ENCODE measurements around the gene INTS6.

INTS6 gene

GRCh38 chr13:51440381-51440780 lies 12.5 kb downstream of the INTS6 start:
- no peak overlapping the region for H3K4me3 ChIP-seq
- no peaks in the 10 kb centered on the region for H3K4me1 ChIP-seq
- no peak for TF ChIP-seq Cebpa-rat (IDR thresholded peaks at IDR 0.05)
- no peaks in the 10 kb centered on the region for H3K27me3 ChIP-seq
- no peak overlapping the region for H3K27ac ChIP-seq
- no peaks in the 10 kb centered on the region for H3K9me3 ChIP-seq
- no peak overlapping the region for H3K9ac ChIP-seq
- no peak overlapping the region for H3K4me2 ChIP-seq
- H4K20me1 ChIP-seq: no peaks in the 10 kb centered on the region
- H3K36me3 ChIP-seq: peaks cover 7% of the 10 kb centered on the region

GRCh38 chr13:51437550-51438127 lies 15.2 kb downstream of the INTS6 start:
- Histone ChIP-seq H3K27ac (no peak overlapping the region), H3K9ac (no peak overlapping the region), H3K4me3 (no peak overlapping the region), H3K9me3 (no peaks in the 10 kb centered on the region), H4K20me1 (no peaks in the 10 kb centered on the region), H3K4me1 (no peaks in the 10 kb centered on the region), H3K4me2 (no peak overlapping the region), H3K36me3 (peaks cover 12% of the 10 kb centered on the region), H3K27me3 (no peaks in the 10 kb centered on the region)
- TF ChIP-seq Cebpa-rat (IDR thresholded peaks at IDR 0.05): no peak

GRCh38 chr13:51435002-51435578 lies 17.7 kb downstream of the INTS6 start:
- Histone ChIP-seq H3K4me2 (no peak overlapping the region), H3K27me3 (no peaks in the 10 kb centered on the region), H3K4me1 (no peaks in the 10 kb centered on the region), H3K9ac (no peak overlapping the region), H3K4me3 (no peak overlapping the region), H3K36me3 (peaks cover 16% of the 10 kb centered on the region), H3K9me3 (no peaks in the 10 kb centered on the region), H4K20me1 (no peaks in the 10 kb centered on the region), H3K27ac (no peak overlapping the region)
- no peak for TF ChIP-seq Cebpa-rat (IDR thresholded peaks at IDR 0.05)

GRCh38 chr13:51432576-51432975 lies 20.3 kb downstream of the INTS6 start:
- no peak overlapping the region for H3K27ac ChIP-seq
- no peak overlapping the region for H3K4me3 ChIP-seq
- no peak for TF ChIP-seq Cebpa-rat (IDR thresholded peaks at IDR 0.05)
- no peak overlapping the region for H3K9ac ChIP-seq
- no peaks in the 10 kb centered on the region for H3K9me3 ChIP-seq
- no peaks in the 10 kb centered on the region for H3K27me3 ChIP-seq
- peaks cover 33% of the 10 kb centered on the region for H3K36me3 ChIP-seq
- H3K4me1 ChIP-seq: no peaks in the 10 kb centered on the region
- H3K4me2 ChIP-seq: no peak overlapping the region
- H4K20me1 ChIP-seq: peaks cover 11% of the 10 kb centered on the region; the same call in 1 of the 2 replicates

- Histone ChIP-seq H3K9ac (no peak overlapping the region), H4K20me1 (peaks cover 62% of the 10 kb centered on the region), H3K27ac (no peak overlapping the region), H3K4me1 (0 out of 2 replicates have a peak, but pooled peaks cover 7% of the 10 kb centered on the region), H3K27me3 (no peaks in the 10 kb centered on the region), H3K4me3 (no peak overlapping the region), H3K4me2 (no peak overlapping the region), H3K36me3 (peaks cover 49% of the 10 kb centered on the region), H3K9me3 (no peaks in the 10 kb centered on the region)
- TF ChIP-seq Cebpa-rat (IDR thresholded peaks at IDR 0.05): no peak
Measured at GRCh38 chr13:51426982-51427381, 25.9 kb downstream of the INTS6 start.

GRCh38 chr13:51425410-51426042 lies 27.3 kb downstream of the INTS6 start:
- H3K27ac ChIP-seq: no peak overlapping the region
- no peak overlapping the region for H3K4me3 ChIP-seq
- peaks cover 49% of the 10 kb centered on the region for H3K36me3 ChIP-seq
- no peaks in the 10 kb centered on the region for H3K9me3 ChIP-seq
- no peaks in the 10 kb centered on the region for H3K27me3 ChIP-seq
- H3K4me2 ChIP-seq: no peak overlapping the region
- H3K4me1 ChIP-seq: 0 out of 2 replicates have a peak, but pooled peaks cover 12% of the 10 kb centered on the region
- H3K9ac ChIP-seq: no peak overlapping the region
- H4K20me1 ChIP-seq: peaks cover 70% of the 10 kb centered on the region
- no peak for TF ChIP-seq Cebpa-rat (IDR thresholded peaks at IDR 0.05)

- Histone ChIP-seq H3K4me2 (no peak overlapping the region), H3K4me1 (0 out of 2 replicates have a peak, but pooled peaks cover 12% of the 10 kb centered on the region), H3K4me3 (no peak overlapping the region), H3K9me3 (no peaks in the 10 kb centered on the region; the same call in 1 of the 2 replicates), H4K20me1 (peaks cover 70% of the 10 kb centered on the region), H3K36me3 (peaks cover 46% of the 10 kb centered on the region), H3K27ac (no peak overlapping the region), H3K27me3 (no peaks in the 10 kb centered on the region), H3K9ac (no peak overlapping the region)
- TF ChIP-seq Cebpa-rat (IDR thresholded peaks at IDR 0.05): no peak
Measured at GRCh38 chr13:51423766-51424165, 29.1 kb downstream of the INTS6 start.

- H3K27ac ChIP-seq: no peak overlapping the region
Measured at GRCh38 chr13:51422484-51422883, 30.4 kb downstream of the INTS6 start.

GRCh38 chr13:51420681-51421490 lies 31.9 kb downstream of the INTS6 start:
- H3K27me3 ChIP-seq: no peaks in the 10 kb centered on the region
- no peak for TF ChIP-seq Cebpa-rat (IDR thresholded peaks at IDR 0.05)
- H3K4me2 ChIP-seq: no peak overlapping the region
- no peak overlapping the region for H3K4me3 ChIP-seq
- H3K9ac ChIP-seq: no peak overlapping the region
- H3K9me3 ChIP-seq: peaks cover 21% of the 10 kb centered on the region
- H3K4me1 ChIP-seq: 0 out of 2 replicates have a peak, but pooled peaks cover 12% of the 10 kb centered on the region
- H4K20me1 ChIP-seq: peaks cover 42% of the 10 kb centered on the region
- H3K27ac ChIP-seq: no peak overlapping the region
- H3K36me3 ChIP-seq: peaks cover 58% of the 10 kb centered on the region

More at GRCh38 chr13:51422484-51422883, 30.4 kb downstream of the INTS6 start:
- no peaks in the 10 kb centered on the region for H3K27me3 ChIP-seq
- peaks cover 58% of the 10 kb centered on the region for H4K20me1 ChIP-seq
- H3K4me2 ChIP-seq: no peak overlapping the region
- H3K9me3 ChIP-seq: peaks cover 5% of the 10 kb centered on the region
- H3K9ac ChIP-seq: no peak overlapping the region
- TF ChIP-seq Cebpa-rat (IDR thresholded peaks at IDR 0.05): no peak
- H3K4me1 ChIP-seq: 0 out of 2 replicates have a peak, but pooled peaks cover 12% of the 10 kb centered on the region
- no peak overlapping the region for H3K4me3 ChIP-seq
- peaks cover 49% of the 10 kb centered on the region for H3K36me3 ChIP-seq

Data from BLaER1 (cell line).